ENCODE data around the gene SCOC. TPM values are rescaled to one million over a fixed set of nuclear protein-coding genes. Genes with fewer than 3 reads are reported as not detected.

The SCOC gene
- total and polyA plus RNA-seq, 2 of the 13 experiments (the other 11 are each of a cell fraction or from before 2014, with no cell fraction given): 43.8 to 65.2 TPM

DNA sequence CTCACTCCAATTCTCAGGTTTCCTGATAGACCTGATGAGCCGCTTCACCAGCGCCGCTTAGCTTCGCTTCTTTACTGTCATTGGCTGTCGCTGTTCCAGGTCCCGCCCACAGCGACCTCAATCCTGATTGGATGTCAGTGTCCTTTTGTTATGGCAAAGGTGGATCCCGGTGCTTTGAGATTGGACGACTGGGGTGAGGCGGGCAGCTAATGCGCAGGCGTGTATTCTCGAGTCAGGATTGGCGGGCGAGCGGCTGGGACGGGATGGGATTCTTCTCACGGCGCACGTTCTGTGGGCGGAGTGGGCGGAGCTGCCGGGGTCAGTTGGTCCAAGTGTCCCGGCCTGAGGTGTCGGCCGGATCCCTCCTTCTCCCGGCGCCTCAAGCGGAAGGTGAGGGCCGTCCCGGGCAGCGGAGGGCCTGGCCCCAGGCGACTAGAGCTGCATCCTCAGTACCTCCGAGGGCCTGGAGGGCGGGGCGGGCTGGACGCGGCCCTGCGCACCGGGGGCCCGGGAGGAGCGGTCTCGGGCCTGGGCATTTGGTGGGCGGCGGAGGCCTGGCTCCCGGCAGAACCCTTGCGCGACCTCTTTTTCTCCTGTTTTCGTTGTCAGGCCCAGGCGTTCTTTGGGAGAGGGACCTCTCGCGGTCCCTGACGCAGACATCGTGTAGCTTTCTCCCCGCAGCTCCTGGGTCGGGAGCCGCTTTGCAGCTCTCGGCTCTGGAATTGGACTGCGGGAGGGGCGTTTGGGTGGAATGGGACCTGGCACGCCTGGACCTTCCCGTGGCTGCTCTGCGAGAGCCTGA is at the start of gene SCOC (continued):
- TF ChIP-seq, protein P1, sequence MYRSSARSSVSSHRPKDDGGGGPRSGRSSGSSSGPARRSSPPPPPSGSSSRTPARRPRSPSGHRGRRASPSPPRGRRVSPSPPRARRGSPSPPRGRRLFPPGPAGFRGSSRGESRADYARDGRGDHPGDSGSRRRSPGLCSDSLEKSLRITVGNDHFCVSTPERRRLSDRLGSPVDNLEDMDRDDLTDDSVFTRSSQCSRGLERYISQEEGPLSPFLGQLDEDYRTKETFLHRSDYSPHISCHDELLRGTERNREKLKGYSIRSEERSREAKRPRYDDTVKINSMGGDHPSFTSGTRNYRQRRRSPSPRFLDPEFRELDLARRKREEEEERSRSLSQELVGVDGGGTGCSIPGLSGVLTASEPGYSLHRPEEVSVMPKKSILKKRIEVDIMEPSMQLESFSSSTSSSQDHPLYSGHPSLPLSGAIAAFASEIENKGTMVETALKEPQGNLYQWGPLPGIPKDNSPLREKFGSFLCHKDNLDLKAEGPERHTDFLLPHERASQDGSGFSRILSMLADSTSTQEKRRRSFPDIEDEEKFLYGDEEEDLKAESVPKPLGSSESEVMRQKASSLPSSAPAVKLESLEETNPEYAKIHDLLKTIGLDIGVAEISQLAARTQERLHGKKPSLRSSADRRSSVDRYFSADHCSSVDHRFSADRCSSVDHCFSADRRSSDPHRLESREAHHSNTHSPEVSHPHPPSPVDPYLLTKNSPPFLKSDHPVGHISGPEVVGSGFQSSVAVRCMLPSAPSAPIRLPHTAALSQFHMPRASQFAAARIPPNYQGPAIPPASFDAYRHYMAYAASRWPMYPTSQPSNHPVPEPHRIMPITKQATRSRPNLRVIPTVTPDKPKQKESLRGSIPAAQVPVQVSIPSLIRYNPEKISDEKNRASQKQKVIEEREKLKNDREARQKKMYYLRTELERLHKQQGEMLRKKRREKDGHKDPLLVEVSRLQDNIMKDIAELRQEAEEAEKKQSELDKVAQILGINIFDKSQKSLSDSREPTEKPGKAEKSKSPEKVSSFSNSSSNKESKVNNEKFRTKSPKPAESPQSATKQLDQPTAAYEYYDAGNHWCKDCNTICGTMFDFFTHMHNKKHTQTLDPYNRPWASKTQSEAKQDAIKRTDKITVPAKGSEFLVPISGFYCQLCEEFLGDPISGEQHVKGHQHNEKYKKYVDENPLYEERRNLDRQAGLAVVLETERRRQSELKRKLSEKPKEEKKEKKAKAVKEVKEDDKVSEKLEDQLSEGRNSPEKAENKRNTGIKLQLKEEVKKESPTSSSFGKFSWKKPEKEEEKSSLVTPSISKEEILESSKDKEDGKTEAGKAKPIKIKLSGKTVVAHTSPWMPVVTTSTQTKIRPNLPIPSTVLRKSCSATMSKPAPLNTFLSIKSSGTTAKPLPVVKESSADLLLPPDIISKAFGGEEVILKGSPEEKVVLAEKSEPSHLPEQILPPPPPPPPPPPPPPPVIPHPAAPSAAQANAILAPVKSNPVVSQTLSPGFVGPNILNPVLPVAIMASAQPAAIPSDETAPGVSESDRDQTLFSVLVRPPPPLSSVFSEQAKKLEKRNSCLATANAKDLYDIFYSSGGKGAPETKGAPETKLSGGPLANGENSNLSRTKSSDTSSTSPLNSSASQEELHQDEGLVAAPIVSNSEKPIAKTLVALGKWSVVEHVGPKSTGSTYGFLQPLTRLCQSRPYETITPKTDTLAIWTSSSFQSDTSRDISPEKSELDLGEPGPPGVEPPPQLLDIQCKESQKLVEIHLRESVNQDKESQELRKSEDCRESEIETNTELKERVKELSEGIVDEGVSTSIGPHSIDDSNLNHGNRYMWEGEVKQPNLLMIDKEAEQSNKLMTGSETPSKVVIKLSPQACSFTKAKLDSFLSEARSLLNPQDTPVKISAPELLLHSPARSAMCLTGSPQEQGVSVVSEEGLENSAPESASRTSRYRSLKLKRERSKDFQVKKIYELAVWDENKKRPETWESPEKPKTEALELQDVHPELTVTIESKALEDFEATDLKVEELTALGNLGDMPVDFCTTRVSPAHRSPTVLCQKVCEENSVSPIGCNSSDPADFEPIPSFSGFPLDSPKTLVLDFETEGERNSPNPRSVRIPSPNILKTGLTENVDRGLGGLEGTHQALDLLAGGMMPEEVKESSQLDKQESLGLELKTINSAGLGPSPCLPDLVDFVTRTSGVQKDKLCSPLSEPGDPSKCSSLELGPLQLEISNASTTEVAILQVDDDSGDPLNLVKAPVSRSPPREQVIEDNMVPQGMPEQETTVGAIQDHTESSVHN (CRISPR knock-in tag; IDR thresholded peaks at IDR 0.05): peak; percentile 52; the same call in 1 of the 2 replicates
- TF ChIP-seq ZNF703 (CRISPR knock-in tag; IDR thresholded peaks at IDR 0.05; ENCODE audit: borderline replicate concordance) (peak; percentile 65; the same call in 1 of the 2 replicates), ZNF12 (CRISPR knock-in tag; IDR thresholded peaks at IDR 0.05) (no peak), HMG20B (CRISPR knock-in tag; conservative IDR thresholded peaks at IDR 0.05) (no peak), KDM5A (IDR thresholded peaks at IDR 0.05; ENCODE audit: borderline replicate concordance, low read length) (peak; percentile 83; the same call in 1 of the 2 replicates), LCORL (IDR thresholded peaks at IDR 0.05) (no peak), LCORL (CRISPR knock-in tag; IDR thresholded peaks at IDR 0.05) (peak; percentile 82), ZNF670 (CRISPR knock-in tag; IDR thresholded peaks at IDR 0.05; ENCODE audit: borderline replicate concordance) (0 out of 2 replicates have a peak, but pooled peaks have one; percentile 14), PCBP2 (optimal IDR thresholded peaks at IDR 0.05; ENCODE audit: low read depth, low read length, poor library complexity, severe bottlenecking) (no peak), ZNF431 (CRISPR knock-in tag; IDR thresholded peaks at IDR 0.05; ENCODE audit: borderline replicate concordance, low read depth) (no peak; the same call in 1 of the 2 replicates), ZNF350 (CRISPR knock-in tag; IDR thresholded peaks at IDR 0.05; ENCODE audit: borderline replicate concordance, low read depth) (peak; percentile 83)
- TF ChIP-seq, protein P2, sequence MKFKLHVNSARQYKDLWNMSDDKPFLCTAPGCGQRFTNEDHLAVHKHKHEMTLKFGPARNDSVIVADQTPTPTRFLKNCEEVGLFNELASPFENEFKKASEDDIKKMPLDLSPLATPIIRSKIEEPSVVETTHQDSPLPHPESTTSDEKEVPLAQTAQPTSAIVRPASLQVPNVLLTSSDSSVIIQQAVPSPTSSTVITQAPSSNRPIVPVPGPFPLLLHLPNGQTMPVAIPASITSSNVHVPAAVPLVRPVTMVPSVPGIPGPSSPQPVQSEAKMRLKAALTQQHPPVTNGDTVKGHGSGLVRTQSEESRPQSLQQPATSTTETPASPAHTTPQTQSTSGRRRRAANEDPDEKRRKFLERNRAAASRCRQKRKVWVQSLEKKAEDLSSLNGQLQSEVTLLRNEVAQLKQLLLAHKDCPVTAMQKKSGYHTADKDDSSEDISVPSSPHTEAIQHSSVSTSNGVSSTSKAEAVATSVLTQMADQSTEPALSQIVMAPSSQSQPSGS (CRISPR knock-in tag; IDR thresholded peaks at IDR 0.05): 0 out of 2 replicates have a peak, but pooled peaks have one; percentile 5
- TF ChIP-seq, protein P3, sequence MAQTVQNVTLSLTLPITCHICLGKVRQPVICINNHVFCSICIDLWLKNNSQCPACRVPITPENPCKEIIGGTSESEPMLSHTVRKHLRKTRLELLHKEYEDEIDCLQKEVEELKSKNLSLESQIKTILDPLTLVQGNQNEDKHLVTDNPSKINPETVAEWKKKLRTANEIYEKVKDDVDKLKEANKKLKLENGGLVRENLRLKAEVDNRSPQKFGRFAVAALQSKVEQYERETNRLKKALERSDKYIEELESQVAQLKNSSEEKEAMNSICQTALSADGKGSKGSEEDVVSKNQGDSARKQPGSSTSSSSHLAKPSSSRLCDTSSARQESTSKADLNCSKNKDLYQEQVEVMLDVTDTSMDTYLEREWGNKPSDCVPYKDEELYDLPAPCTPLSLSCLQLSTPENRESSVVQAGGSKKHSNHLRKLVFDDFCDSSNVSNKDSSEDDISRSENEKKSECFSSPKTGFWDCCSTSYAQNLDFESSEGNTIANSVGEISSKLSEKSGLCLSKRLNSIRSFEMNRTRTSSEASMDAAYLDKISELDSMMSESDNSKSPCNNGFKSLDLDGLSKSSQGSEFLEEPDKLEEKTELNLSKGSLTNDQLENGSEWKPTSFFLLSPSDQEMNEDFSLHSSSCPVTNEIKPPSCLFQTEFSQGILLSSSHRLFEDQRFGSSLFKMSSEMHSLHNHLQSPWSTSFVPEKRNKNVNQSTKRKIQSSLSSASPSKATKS (CRISPR knock-in tag; IDR thresholded peaks at IDR 0.05): peak; percentile 82; the same call in 1 of the 2 replicates
- TF ChIP-seq, protein P4, sequence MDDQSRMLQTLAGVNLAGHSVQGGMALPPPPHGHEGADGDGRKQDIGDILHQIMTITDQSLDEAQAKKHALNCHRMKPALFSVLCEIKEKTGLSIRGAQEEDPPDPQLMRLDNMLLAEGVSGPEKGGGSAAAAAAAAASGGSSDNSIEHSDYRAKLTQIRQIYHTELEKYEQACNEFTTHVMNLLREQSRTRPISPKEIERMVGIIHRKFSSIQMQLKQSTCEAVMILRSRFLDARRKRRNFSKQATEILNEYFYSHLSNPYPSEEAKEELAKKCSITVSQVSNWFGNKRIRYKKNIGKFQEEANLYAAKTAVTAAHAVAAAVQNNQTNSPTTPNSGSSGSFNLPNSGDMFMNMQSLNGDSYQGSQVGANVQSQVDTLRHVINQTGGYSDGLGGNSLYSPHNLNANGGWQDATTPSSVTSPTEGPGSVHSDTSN (CRISPR knock-in tag; IDR thresholded peaks at IDR 0.05; ENCODE audit: borderline replicate concordance): peak; percentile 67; the same call in 1 of the 2 replicates
